Common myeloid progenitor, CD34-positive (primary cell): ENCODE data around the gene CPN2.
A peak's percentile ranks its signal among the peaks of the same experiment; 100 is the strongest.

Experiments
- CTCF ChIA-PET: fragments of 350-600 bp; sonication (Branson Sonifier 250); formaldehyde crosslinking; loops from one replicate; lab custom pipeline; 2021; ENCODE audit warnings: antibody characterized with exemption; lab: Charles Lee
- POLR2A ChIA-PET: fragments of 350-600 bp; sonication (Branson Sonifier 250); formaldehyde crosslinking; loops from one replicate; lab custom pipeline; 2021; ENCODE audit warnings: antibody characterized with exemption; lab: Charles Lee
- DNase-seq, 3 donors: peaks; one replicate each; pipeline versions ENCODE4 v3.0.0 to v3.0.0-alpha.2; 2013
- H3K27ac ChIP-seq, 2 experiments: 1 replicate in 1 of 2; 2 replicates in 1 of 2; pipeline ENCODE4 v1.7.0; 2013; ENCODE audit warnings: inconsistent platforms in 2 of 2, low read length in 2 of 2, mild to moderate bottlenecking in 2 of 2, low read depth in 1 of 2, moderate library complexity in 1 of 2; ENCODE audit not compliant: severe bottlenecking in 2 of 2, insufficient read depth in 1 of 2, poor library complexity in 1 of 2
- H3K27me3 ChIP-seq, 5 experiments: replicated peaks in 2 of 5; 1 replicate in 3 of 5; 2 replicates in 2 of 5; pipeline versions ENCODE4 v1.6.1 to v1.7.0; 2013; ENCODE audit warnings: low read length in 4 of 5, mild to moderate bottlenecking in 2 of 5, moderate library complexity in 2 of 5, inconsistent platforms in 1 of 5; ENCODE audit not compliant: insufficient read depth in 5 of 5, control insufficient read depth in 4 of 5
- H3K36me3 ChIP-seq, 4 experiments: 1 replicate in 2 of 4; 2 replicates in 2 of 4; pipeline versions ENCODE4 v1.6.1 to v1.7.0; 2013; ENCODE audit warnings: low read length in 3 of 4, control low read depth in 1 of 4, mild to moderate bottlenecking in 1 of 4; ENCODE audit not compliant: control insufficient read depth in 4 of 4, insufficient read depth in 4 of 4
- H3K4me1 ChIP-seq, 4 experiments: 1 replicate in 3 of 4; 2 replicates in 1 of 4; pipeline versions ENCODE4 v1.6.1 to v1.7.1; 2013; ENCODE audit warnings: low read length in 3 of 4, mild to moderate bottlenecking in 3 of 4, control low read depth in 1 of 4, inconsistent platforms in 1 of 4, moderate library complexity in 1 of 4; ENCODE audit not compliant: control insufficient read depth in 4 of 4, insufficient read depth in 4 of 4; ENCODE audit errors: control extremely low read depth in 1 of 4
- H3K4me3 ChIP-seq, 7 experiments: 1 replicate in 4 of 7; 2 replicates in 3 of 7; pipeline versions ENCODE4 v1.5.1 to v1.7.0; 2013; ENCODE audit warnings: mild to moderate bottlenecking in 7 of 7, low read length in 6 of 7, moderate library complexity in 6 of 7, inconsistent platforms in 2 of 7, low read depth in 2 of 7, control low read depth in 1 of 7; ENCODE audit not compliant: insufficient read depth in 4 of 7, control insufficient read depth in 1 of 7; ENCODE audit errors: extremely low read depth in 1 of 7
- H3K9me3 ChIP-seq, 5 experiments: 1 replicate in 4 of 5; 2 replicates in 1 of 5; pipeline versions ENCODE4 v1.6.1 to v1.7.1; 2013; ENCODE audit warnings: low read length in 4 of 5, mild to moderate bottlenecking in 2 of 5, inconsistent platforms in 1 of 5, low read depth in 1 of 5, moderate library complexity in 1 of 5; ENCODE audit not compliant: control insufficient read depth in 4 of 5, insufficient read depth in 2 of 5; ENCODE audit errors: control extremely low read depth in 1 of 5
- WGBS: methylation state at CpG from one replicate; pipeline ENCODE4 v1.1.5; 2013; ENCODE audit not compliant: insufficient coverage; 5-methylcytosine and 5-hydroxymethylcytosine counted together

Gene CPN2

DNA sequence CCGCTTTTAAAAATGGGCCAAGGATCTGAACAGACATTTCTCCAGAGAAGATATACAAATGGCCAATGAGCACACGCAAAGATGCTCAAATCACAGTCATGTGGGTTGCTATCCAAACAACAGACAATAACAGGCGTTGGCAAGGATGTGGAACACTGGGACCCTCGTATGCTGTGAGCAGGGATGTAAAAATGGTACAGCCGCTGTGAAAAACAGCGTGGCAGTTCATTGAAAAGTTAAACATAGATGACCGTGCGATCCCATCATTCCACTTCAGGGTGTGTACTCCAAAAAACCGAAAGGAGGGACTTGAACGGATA is 25.1 kb upstream of the CPN2 start:
- Histone ChIP-seq H3K4me3 (no peak overlapping the region), H3K4me1 (no peaks in the 10 kb centered on the region), H3K9me3 (no peaks in the 10 kb centered on the region), H3K36me3 (no peaks in the 10 kb centered on the region), H3K27ac (no peak overlapping the region), H3K27me3 (peaks cover 0 to 17% (median 4%) of the 10 kb centered on the region in 5 experiments)
- 93% methylated on average over 10 of the region's 10 CpGs for WGBS
- no peak for DNase-seq
- ChIA-PET POLR2A (no interaction called here), CTCF (no interaction called here)

DNA sequence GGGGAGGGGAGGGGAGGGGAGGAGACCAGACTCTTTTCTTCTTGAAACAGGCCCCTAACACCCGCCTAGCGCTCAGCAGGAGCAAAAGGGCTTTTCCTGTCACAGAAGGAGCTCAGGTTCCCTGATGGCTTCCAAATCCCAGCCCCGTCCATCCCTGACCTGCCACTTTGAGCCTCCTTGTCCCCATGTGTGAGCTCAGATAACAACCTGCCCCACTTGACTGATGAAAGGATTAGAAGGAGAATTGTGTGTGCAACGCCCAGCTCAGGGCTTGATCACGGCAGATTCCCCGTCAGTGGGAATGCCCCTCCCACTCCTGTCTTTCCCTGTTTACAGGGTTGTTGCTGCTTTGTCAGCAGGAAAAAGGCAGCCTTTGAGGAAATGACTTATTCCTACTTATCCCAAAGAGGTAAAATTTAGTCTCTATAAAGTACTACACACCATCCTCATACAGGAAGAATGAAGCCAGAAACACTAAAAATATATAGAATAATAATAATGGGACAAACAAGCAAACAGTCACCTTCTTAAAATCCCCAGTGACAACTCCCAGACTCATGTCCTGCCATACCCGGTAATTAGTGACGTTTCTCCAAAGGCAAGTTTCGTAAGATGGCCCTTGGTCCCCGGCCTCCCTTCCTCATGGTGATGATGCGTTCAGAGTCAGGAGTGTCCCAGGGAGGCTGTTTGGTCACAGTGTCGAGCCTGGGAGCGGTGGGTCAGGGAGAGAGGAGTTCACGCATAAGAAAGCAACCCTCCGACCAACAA is 24.5 kb upstream of the CPN2 start:
- no peak for DNase-seq
- WGBS, result 85% methylated on average over 9 of the region's 15 CpGs
- POLR2A ChIA-PET, result no interaction called here
- H3K27me3 ChIP-seq, result peaks cover 0 to 20% (median 5%) of the 10 kb centered on the region in 5 experiments
- no peaks in the 10 kb centered on the region for H3K9me3 ChIP-seq
- H3K27ac ChIP-seq, result no peak overlapping the region
- no peaks in the 10 kb centered on the region for H3K4me1 ChIP-seq
- H3K4me3 ChIP-seq, result no peak overlapping the region
- CTCF ChIA-PET, result no interaction called here
- no peaks in the 10 kb centered on the region for H3K36me3 ChIP-seq

DNA sequence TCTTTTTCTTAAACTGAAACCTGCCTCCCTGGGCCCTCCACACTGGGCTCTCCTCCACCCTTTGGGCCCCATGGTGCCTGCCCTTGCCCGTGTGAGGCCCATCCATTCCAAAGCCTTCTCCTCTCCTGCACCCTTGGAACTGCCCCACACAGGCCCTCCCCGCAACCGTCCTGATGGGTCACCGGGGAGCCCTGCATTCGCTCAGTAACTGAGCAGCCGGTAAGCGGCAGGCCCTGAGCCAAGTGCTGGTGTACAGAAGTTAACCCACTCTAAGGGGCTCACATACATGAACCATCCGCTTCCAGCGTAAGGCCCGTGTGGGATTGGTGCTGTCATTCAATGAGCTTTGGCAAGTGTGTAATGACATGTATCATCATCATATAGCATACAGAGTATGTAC is 23.8 kb upstream of the CPN2 start:
- CTCF ChIA-PET, result no interaction called here
- 94% methylated on average over 5 of the region's 10 CpGs for WGBS
- no peaks in the 10 kb centered on the region for H3K9me3 ChIP-seq

DNA sequence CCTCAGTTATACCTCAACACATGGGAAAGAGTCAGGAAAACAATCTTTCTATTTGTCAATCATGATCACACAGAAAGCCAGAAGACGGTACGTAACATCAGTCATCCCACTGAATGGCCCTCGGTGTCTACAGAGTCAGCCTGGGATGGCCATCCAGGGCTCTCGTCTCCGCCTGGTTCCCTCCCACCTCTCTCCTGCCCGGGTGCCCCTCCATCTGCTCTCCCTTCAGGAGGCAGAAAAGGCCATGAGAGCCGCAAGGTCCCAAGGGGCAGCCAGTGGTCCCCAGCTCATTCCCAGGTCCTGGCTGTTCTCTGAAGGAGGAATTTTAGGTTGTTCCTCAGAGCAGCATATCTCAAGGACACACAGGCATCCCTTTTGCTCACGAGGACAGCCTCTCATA is 22.8 kb upstream of the CPN2 start:
- Histone ChIP-seq H3K27me3 (peaks cover 5 to 30% (median 21%) of the 10 kb centered on the region in 5 experiments), H3K9me3 (no peaks in the 10 kb centered on the region), H3K4me1 (no peaks in the 10 kb centered on the region), H3K4me3 (no peak overlapping the region), H3K36me3 (no peaks in the 10 kb centered on the region), H3K27ac (no peak overlapping the region)
- ChIA-PET CTCF (interaction anchor here (0.9 kb wide), 1 partner anchor 41 kb away, joined by 4 read pairs; no protein-coding TSS in a partner anchor), POLR2A (no interaction called here)
- 84% methylated on average over 7 of the region's 8 CpGs for WGBS
- no peak for DNase-seq

More for the DNA sequence above, 23.8 kb upstream of the CPN2 start:
- Histone ChIP-seq H3K4me3 (no peak overlapping the region), H3K36me3 (no peaks in the 10 kb centered on the region), H3K27ac (no peak overlapping the region), H3K4me1 (no peaks in the 10 kb centered on the region), H3K27me3 (peaks cover 5 to 20% (median 10%) of the 10 kb centered on the region in 5 experiments)
- no peak for DNase-seq
- POLR2A ChIA-PET, result no interaction called here

DNA sequence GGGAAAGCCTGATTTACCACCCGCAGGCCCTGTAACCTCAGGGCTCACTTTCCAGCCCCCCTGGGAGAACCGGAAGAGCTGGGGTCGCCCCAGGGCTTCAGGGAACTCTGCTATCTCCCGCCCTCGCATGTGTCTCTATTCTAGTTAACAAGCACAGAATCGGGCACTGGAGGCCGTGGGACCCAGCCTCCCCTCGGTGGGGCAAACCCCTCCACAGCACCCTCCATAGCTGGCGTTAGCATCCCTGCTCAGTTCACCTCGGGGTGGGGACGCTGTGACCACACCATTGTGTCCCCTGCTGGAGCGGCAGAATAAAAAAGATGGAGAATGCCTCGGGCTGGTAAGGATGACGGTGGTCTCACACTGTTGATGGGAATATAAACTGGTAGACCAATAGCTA is 21.9 kb upstream of the CPN2 start:
- peaks cover 5 to 39% (median 25%) of the 10 kb centered on the region in 5 experiments for H3K27me3 ChIP-seq
- ChIA-PET CTCF (no interaction called here), POLR2A (no interaction called here)
- no peak overlapping the region for H3K4me3 ChIP-seq
- 89% methylated on average over 13 of the region's 14 CpGs for WGBS
- H3K4me1 ChIP-seq, result no peaks in the 10 kb centered on the region
- H3K36me3 ChIP-seq, result no peaks in the 10 kb centered on the region
- DNase-seq, result no peak
- no peak overlapping the region for H3K27ac ChIP-seq
- H3K9me3 ChIP-seq, result no peaks in the 10 kb centered on the region

DNA sequence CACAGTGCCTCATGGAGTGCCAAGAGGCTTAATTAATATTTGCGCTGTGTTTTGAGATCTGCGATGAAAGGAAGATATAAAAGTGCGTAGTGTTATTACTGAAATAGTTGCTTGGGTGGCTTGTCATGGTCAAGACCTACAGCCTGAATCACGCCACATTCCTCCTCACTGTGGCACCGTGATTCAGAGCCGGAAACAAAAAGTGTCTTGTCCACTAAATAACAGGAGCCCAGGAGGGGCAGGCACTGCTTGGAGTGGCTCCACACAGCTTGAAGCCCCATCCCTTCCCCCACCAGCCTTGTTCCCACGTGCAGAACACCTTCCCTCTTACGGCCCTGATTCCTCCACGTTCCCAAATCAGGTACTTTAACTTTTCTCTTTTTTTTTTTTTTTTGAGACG is 19.6 kb upstream of the CPN2 start:
- Histone ChIP-seq H3K4me3 (no peak overlapping the region), H3K27ac (no peak overlapping the region), H3K9me3 (no peaks in the 10 kb centered on the region), H3K27me3 (peaks cover 5 to 38% (median 27%) of the 10 kb centered on the region in 5 experiments), H3K36me3 (no peaks in the 10 kb centered on the region), H3K4me1 (no peaks in the 10 kb centered on the region)
- CTCF ChIA-PET, result no interaction called here
- no peak for DNase-seq
- POLR2A ChIA-PET, result no interaction called here
- WGBS, result 67% methylated on average over 2 of the region's 10 CpGs

DNA sequence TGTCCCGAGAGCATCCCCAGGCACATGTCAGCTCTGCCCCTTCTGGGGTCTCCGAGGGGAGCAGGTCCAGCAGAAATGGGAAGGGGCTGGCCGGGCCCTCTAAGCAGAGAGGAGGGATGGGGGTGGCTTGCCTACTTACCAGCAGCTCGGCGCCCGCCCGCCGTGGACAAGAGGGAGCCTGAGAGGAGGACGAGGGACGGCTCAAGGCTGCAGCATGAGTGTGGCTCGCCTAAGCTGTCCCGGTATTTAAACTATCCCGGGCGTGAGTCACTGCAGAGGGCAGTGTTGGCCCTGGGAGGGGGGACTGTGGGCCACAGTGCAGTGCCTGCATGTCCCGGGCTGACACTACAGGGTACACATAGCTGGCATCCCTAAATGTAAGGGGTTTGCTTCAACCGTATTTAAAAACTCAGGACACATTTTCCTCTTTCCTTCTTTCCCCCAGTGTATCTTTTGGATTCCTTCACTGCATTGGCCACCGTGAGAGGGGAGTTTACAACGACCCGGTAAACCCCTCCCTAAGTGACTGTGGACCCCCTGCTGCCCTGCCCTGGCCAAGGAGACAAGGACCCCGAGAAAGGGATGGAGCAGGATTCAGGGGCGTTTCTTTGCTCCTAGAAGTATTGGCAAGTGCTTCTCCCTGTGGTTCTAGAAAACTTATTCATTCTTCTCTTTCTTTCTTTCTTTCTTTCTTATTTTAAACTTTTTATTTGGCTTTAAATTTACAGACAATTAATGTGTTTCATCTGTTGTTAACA is 18.6 kb upstream of the CPN2 start, which contains the start of gene LRRC15:
LRRC15 (minus strand) TSS at position 222 of the 758 bp plus-strand sequence. CDS start 8,700 bp downstream, outside the sequence.
- Histone ChIP-seq H3K9me3 (no peaks in the 10 kb centered on the region), H3K27me3 (peaks cover 5 to 35% (median 27%) of the 10 kb centered on the region in 5 experiments), H3K27ac (no peak within 1 kb of the TSS), H3K4me3 (no peak within 1 kb of the TSS), H3K4me1 (no peaks in the 10 kb centered on the region), H3K36me3 (no peaks in the 10 kb centered on the region)
- peak in 2 of 3 donors; percentile 28 to 35 for DNase-seq
- POLR2A ChIA-PET, result no interaction called here
- 14% methylated on average over 19 of the region's 21 CpGs for WGBS
- CTCF ChIA-PET, result interaction anchor here (1.9 kb wide), 1 partner anchor 33 kb away, joined by 5 read pairs; no protein-coding TSS in a partner anchor
